Retinal pigment epithelial cell (primary cell): ENCODE measurements around the gene GATA3.

Source experiments
- DNase-seq: peaks from one replicate; pipeline ENCODE4 v3.0.0-alpha.2; 2010; ENCODE audit warnings: low read depth
- H3K4me3 ChIP-seq: 2 replicates; pipeline ENCODE4 v1.5.1; 2011; ENCODE audit warnings: mild to moderate bottlenecking, low read length, control low read depth, moderate library complexity
- TF ChIP-seq, protein P1 (sequence below): conservative IDR thresholded peaks from 2 replicates; pipeline ENCODE4 v1.5.1; 2011; ENCODE audit warnings: low read depth, low read length, control low read depth, inconsistent platforms

The GATA3 gene

DNA sequence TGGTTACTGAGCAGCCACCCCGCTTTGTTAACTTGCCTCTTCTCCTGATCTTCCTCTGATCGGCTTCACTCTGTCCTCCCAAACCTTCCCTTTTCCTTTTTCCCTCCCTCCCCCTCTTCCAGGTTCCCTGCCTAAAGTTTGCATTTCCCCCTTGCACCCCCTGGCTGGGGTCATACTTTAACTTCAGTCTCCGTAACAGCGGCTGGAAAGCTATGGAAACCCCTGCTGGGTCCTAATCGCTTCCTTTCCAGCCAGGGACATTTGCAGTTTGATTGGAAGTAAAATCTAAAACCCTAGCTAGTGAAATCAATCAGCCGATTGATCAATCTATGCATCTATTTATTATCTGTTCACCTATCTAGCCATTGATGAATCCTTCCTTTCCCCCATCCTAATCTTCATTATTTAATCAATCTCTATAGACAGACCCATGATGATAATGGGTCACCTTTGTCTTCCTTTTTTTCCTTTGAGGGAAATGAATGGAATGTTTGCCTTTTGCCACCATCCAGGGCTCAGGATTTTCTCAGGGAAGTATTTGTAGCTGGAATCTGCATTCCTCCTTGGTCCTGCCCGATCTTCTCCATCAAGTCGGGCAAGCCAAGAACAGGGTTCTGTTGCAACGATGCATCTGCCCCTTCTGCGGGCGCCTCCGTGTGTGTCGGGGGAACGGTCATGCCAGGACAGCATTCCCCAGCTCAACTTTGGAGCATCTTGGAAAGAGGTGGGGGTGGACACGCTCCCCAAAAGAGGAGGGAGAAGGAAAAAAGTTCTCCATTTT lies 8.8 kb downstream of the GATA3 start:
- no peak for DNase-seq
- TF ChIP-seq, protein P1, sequence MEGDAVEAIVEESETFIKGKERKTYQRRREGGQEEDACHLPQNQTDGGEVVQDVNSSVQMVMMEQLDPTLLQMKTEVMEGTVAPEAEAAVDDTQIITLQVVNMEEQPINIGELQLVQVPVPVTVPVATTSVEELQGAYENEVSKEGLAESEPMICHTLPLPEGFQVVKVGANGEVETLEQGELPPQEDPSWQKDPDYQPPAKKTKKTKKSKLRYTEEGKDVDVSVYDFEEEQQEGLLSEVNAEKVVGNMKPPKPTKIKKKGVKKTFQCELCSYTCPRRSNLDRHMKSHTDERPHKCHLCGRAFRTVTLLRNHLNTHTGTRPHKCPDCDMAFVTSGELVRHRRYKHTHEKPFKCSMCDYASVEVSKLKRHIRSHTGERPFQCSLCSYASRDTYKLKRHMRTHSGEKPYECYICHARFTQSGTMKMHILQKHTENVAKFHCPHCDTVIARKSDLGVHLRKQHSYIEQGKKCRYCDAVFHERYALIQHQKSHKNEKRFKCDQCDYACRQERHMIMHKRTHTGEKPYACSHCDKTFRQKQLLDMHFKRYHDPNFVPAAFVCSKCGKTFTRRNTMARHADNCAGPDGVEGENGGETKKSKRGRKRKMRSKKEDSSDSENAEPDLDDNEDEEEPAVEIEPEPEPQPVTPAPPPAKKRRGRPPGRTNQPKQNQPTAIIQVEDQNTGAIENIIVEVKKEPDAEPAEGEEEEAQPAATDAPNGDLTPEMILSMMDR = no peak
- no peak overlapping the region for H3K4me3 ChIP-seq

DNA sequence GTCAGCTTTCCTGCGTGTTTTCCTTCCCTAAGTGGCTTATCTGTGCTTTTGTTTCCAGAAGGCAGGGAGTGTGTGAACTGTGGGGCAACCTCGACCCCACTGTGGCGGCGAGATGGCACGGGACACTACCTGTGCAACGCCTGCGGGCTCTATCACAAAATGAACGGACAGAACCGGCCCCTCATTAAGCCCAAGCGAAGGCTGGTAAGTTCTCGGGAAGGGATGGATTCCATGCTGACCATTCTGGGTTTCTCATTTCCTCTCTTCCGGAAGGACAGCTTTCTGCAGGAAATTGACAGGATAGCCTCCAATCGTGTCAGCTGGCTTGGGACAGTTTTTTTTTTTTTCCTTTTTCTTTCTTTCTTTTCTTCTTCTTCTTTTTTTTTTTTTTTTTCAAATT lies 9.4 kb downstream of the GATA3 start:
- TF ChIP-seq, protein P1 = no peak
- H3K4me3 ChIP-seq = no peak overlapping the region
- DNase-seq = no peak

DNA sequence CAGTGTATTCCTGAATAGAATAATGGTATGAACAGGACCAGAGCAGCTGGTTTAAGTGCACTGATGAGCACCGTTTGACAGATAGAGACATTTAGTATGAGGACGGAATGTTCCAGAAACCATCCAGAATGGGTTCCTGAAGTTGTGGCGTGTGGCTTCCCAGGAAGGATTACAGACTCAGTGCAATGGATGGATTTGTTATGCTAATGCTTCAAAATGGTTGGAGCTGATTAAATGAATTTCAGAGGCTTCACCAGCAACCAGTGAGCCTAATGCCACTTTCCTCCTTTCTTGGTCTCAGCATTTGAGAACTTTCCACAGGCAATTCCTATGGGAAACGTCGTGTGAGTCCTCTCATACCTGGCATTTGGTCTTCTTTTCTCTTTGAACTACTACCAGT lies 9.9 kb downstream of the GATA3 start:
- H3K4me3 ChIP-seq = no peak overlapping the region
- TF ChIP-seq, protein P1 = no peak
- no peak for DNase-seq

DNA sequence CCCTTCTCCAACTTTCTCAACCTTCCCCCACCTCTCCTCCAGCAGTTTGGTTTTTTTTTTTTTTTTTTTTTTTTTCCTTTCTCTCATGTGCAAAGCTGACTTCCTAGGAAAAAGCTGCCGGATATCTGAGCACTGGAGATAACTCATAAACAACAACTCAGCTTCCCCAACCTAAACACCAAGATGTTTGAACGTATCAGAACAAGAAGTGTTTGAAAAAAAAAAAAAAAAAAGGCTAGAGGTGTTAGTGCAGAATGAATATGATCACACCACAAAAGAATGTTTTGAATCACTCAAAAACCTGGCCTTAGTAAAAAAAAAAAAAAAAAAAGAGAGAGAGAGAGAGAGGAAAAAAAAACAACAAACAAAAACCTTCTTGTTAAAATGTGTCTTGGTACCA lies 11.2 kb downstream of the GATA3 start:
- no peak overlapping the region for H3K4me3 ChIP-seq
- DNase-seq = peak; percentile 36
- TF ChIP-seq, protein P1 = no peak

DNA sequence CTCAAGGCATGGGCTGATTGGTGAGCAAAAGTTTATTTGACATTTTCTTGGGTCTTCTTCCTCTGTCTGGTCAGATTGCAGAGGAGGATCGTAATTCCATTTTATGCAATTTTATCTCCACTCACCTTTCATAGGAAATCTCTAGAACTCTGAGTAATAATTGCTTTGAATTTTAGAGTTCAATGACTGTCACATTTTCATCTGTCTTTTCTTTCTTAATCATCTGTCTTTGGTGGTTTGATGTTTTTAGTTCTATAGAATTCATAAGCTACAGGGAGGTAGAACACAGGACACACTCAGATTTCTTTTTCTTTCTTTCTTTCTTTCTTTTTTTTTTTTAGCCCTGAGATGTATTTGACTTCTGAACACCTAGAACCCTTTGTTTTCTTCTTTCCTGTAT lies 11.6 kb downstream of the GATA3 start:
- TF ChIP-seq, protein P1 = no peak
- DNase-seq = no peak
- no peak overlapping the region for H3K4me3 ChIP-seq

DNA sequence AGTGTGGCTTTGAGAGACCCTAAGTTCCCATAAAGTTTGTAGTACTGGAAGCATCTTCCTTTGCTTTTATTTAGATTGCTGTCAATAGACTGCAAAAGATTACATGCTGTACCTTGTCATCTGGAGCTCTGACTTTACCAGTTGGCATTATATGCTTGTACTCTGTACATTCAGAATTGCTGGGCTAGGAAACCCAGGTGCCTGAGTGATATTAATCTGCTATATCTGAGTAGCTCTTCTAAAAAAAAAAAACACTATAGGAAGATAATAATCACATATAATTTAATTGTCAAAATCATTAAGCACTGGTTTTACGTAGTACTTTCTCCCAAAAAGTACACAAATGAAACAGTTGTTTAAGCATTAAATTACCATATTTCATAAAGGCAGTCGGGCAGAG lies 12.3 kb downstream of the GATA3 start:
- H3K4me3 ChIP-seq = no peak overlapping the region
- TF ChIP-seq, protein P1 = no peak
- no peak for DNase-seq

DNA sequence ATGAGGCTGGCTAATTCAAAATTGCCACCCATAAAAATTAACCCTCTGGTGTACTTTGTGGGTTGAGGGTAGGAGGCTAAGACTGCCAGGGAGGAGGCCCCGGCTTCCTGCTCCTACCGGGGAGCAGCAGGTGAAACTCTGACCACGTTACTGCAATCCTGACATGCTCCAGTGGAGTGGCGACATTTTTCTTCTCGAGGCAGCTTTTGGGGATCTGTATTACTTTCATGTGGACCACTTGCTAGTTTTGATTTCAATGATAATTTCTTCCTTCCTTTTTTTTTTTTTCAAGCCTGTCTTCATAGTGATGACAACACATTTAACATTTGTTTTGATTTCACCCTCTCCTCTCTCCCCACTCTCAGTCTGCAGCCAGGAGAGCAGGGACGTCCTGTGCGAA lies 14.6 kb downstream of the GATA3 start:
- H3K4me3 ChIP-seq = no peak overlapping the region
- TF ChIP-seq, protein P1 = no peak
- DNase-seq = no peak
